PC-9 (cell line): ENCODE measurements around the gene CACNA1G. TPM values are rescaled to one million over a fixed set of nuclear protein-coding genes. Genes with fewer than 3 reads are reported as not detected.

Source experiments
- BruUV-seq: library from RNA; stranded (reverse); fragments of 400-500 nt; replicated peaks from 2 replicates; lab custom pipeline; 2021; lab: Mats Ljungman, UMichigan
- CTCF ChIA-PET: fragments of 300-600 bp; sonication (Branson Sonifier 250); formaldehyde crosslinking; loops from one replicate; lab custom pipeline; 2022; ENCODE audit warnings: antibody characterized with exemption; lab: Charles Lee
- POLR2A ChIA-PET: fragments of 300-600 bp; sonication (Branson Sonifier 250); formaldehyde crosslinking; loops from one replicate; lab custom pipeline; 2022; ENCODE audit warnings: antibody characterized with exemption; ENCODE audit not compliant: unreplicated experiment; lab: Charles Lee
- DNase-seq, 2 experiments: peaks; one replicate each; pipeline versions ENCODE4 v3.0.0 to v3.0.0-alpha.2; 2015 to 2022; ENCODE audit warnings: mixed read lengths in 1 of 2
- H2AFZ ChIP-seq: fragments of 200-600 bp; sonication (generic); 2 replicates; pipeline ENCODE4 v1.8.1; 2017; ENCODE audit warnings: antibody characterized with exemption
- H3F3A ChIP-seq: fragments of 200-600 bp; sonication (generic); 2 replicates; pipeline ENCODE4 v1.8.1; 2017; ENCODE audit warnings: antibody characterized with exemption, mild to moderate bottlenecking, low read depth; ENCODE audit not compliant: insufficient read depth
- H3K27ac ChIP-seq: fragments of 200-600 bp; sonication (generic); 2 replicates; pipeline ENCODE4 v1.6.1; 2016; ENCODE audit warnings: mixed run types
- H3K27me3 ChIP-seq: fragments of 200-600 bp; sonication (generic); 2 replicates; pipeline ENCODE4 v1.6.1; 2016; ENCODE audit warnings: low read depth, mixed run types; ENCODE audit not compliant: insufficient read depth
- H3K36me3 ChIP-seq: fragments of 200-600 bp; sonication (generic); 2 replicates; pipeline ENCODE4 v1.6.1; 2016; ENCODE audit warnings: low read depth, mixed run types
- H3K4me1 ChIP-seq: fragments of 200-600 bp; sonication (generic); replicated peaks from 2 replicates; pipeline ENCODE4 v1.6.1; 2016; ENCODE audit warnings: mixed run types; ENCODE audit not compliant: insufficient read depth
- H3K4me2 ChIP-seq: fragments of 200-600 bp; sonication (generic); 2 replicates; pipeline ENCODE4 v1.6.1; 2017; ENCODE audit warnings: mixed run types
- H3K4me3 ChIP-seq: fragments of 200-600 bp; sonication (generic); 2 replicates; pipeline ENCODE4 v1.6.1; 2016; ENCODE audit warnings: mixed run types
- H3K79me2 ChIP-seq: fragments of 200-600 bp; sonication (generic); 2 replicates; pipeline ENCODE4 v1.6.1; 2017; ENCODE audit warnings: low read depth, mixed run types
- H3K9me2 ChIP-seq: fragments of 200-600 bp; sonication (generic); 2 replicates; pipeline ENCODE4 v1.8.1; 2017; ENCODE audit warnings: mild to moderate bottlenecking; ENCODE audit not compliant: insufficient read depth
- H3K9me3 ChIP-seq: fragments of 200-600 bp; sonication (generic); 2 replicates; pipeline ENCODE4 v1.8.1; 2016; ENCODE audit warnings: low read depth; ENCODE audit not compliant: insufficient read depth
- H4K20me1 ChIP-seq: fragments of 200-600 bp; sonication (generic); 2 replicates; pipeline ENCODE4 v1.8.1; 2017; ENCODE audit not compliant: insufficient read depth
- EZH2 ChIP-seq: fragments of 200-600 bp; sonication (generic); IDR thresholded peaks from 2 replicates; pipeline ENCODE4 v1.8.0; 2017; ENCODE audit warnings: antibody characterized with exemption, low read depth
- intact Hi-C: fragments of 100-400 bp; cut with micrococcal nuclease; formaldehyde crosslinking; loops from one replicate; pipeline ENCODE4 v1.10.0; 2022; ENCODE audit not compliant: unreplicated experiment
- total RNA-seq: library from RNA; stranded (reverse); gene quantifications from 2 replicates; pipeline ENCODE4 v1.2.3, GENCODE V29; 2021
- TF ChIP-seq, protein P1 (sequence below): fragments of 200-600 bp; sonication (generic); conservative IDR thresholded peaks from 2 replicates; pipeline ENCODE4 v1.6.1; 2017; ENCODE audit warnings: mixed run types, antibody characterized with exemption, mild to moderate bottlenecking, moderate library complexity

CACNA1G gene
- total RNA-seq, 1 experiment from 2014 or later, result 0.46 TPM

DNA sequence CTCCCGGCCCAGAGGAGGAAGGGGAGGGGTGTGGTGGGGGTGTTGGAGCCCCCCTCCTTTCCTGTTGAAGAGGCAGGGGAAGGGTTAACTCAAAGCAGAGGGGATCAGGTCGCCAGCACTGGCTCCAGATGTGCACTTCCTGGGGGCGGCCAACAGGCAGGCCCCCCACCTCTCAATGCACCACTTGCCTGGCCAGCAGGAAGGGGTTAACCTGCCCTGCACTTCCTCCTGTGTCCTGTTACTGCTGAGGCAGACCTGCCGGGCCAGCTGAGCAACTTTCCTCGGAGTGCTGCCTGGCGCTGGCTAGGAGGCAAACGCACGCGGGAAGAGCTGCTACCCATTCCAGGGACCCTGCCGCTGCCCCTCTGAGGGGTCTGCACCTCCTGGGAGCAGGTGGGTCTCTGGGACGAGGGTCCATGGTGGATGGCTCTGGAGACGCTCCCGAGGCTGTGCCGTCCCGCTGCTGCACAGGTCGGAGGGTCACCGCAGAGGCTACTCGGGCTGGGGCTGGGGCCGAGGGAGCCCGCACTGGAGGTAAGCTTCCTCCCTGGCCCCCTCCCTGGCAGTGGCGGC lies 28.0 kb upstream of the CACNA1G start, which contains the start of gene EPN3:
EPN3 (plus strand) TSS at position 284 of the 573 bp plus-strand sequence. CDS start 3,822 bp downstream, outside the sequence.
- Histone ChIP-seq H3K4me3 (peak within 1 kb of the TSS; percentile 89), H3K9me2 (no peaks in the 10 kb centered on the region), H3K27me3 (no peaks in the 10 kb centered on the region), H3K27ac (peak within 1 kb of the TSS; percentile 51), H2AFZ (peak within 1 kb of the TSS; percentile 76), H3F3A (peaks cover 21% of the 10 kb centered on the region), H3K4me2 (peak within 1 kb of the TSS; percentile 80), H4K20me1 (no peaks in the 10 kb centered on the region; the same call in 1 of the 2 replicates), H3K79me2 (peaks cover 35% of the 10 kb centered on the region), H3K9me3 (no peaks in the 10 kb centered on the region), H3K4me1 (peaks cover 42% of the 10 kb centered on the region), H3K36me3 (peaks cover 4% of the 10 kb centered on the region; the same call in 1 of the 2 replicates)
- BruUV-seq, result no TSS peak
- peak; percentile 80 for DNase-seq
- CTCF ChIA-PET, result no interaction called here
- TF ChIP-seq, protein P1, sequence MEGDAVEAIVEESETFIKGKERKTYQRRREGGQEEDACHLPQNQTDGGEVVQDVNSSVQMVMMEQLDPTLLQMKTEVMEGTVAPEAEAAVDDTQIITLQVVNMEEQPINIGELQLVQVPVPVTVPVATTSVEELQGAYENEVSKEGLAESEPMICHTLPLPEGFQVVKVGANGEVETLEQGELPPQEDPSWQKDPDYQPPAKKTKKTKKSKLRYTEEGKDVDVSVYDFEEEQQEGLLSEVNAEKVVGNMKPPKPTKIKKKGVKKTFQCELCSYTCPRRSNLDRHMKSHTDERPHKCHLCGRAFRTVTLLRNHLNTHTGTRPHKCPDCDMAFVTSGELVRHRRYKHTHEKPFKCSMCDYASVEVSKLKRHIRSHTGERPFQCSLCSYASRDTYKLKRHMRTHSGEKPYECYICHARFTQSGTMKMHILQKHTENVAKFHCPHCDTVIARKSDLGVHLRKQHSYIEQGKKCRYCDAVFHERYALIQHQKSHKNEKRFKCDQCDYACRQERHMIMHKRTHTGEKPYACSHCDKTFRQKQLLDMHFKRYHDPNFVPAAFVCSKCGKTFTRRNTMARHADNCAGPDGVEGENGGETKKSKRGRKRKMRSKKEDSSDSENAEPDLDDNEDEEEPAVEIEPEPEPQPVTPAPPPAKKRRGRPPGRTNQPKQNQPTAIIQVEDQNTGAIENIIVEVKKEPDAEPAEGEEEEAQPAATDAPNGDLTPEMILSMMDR, result no peak
- no peak for TF ChIP-seq EZH2
- POLR2A ChIA-PET, result interaction anchor here (0.6 kb wide), 1 partner anchor 184 kb away, joined by 7 read pairs; no protein-coding TSS in a partner anchor
- intact Hi-C loops, result loop anchor here (2.0 kb wide), 1 partner anchor 22 kb away; no protein-coding TSS in a partner anchor

DNA sequence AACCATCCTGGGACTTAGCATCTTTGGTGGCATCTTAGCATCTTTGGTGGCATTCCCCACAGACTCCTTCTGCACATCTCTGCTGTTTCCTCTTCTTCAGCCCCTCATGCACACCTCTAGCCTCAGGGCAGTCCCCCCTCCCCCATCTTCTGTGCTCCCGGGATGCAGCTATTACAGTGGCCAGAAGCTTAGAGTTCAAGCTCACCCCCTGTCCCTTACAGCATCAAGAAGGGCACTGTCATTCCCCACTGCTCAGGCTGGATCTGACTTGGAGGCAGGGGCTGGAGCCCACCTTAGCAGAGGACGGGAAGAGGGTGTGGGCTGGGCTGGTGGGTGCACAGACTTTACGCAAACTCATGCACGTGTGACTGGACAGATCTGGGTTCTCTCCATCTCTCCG lies 27.3 kb upstream of the CACNA1G start:
- peaks cover 42% of the 10 kb centered on the region for H3K4me1 ChIP-seq
- TF ChIP-seq EZH2, result no peak
- TF ChIP-seq, protein P1, result no peak
- H3K79me2 ChIP-seq, result peaks cover 35% of the 10 kb centered on the region
- H4K20me1 ChIP-seq, result no peaks in the 10 kb centered on the region; the same call in 1 of the 2 replicates
- ChIA-PET POLR2A (interaction anchor here (0.5 to 0.6 kb wide), 3 partner anchors 10 to 183 kb away, joined by 3 to 7 read pairs (median 5); no protein-coding TSS in a partner anchor), CTCF (interaction anchor here (0.6 to 1.0 kb wide), 3 partner anchors 36 to 229 kb away, joined by 4 to 11 read pairs (median 9); no protein-coding TSS in a partner anchor)
- H3K9me2 ChIP-seq, result no peaks in the 10 kb centered on the region
- H3K4me2 ChIP-seq, result peak overlapping the region; percentile 80
- DNase-seq, result no peak
- BruUV-seq, result no TSS peak
- H2AFZ ChIP-seq, result peak overlapping the region; percentile 76; the same call in 1 of the 2 replicates
- H3K27me3 ChIP-seq, result no peaks in the 10 kb centered on the region
- peak overlapping the region; percentile 89 for H3K4me3 ChIP-seq
- intact Hi-C loops, result loop anchor here (2.0 kb wide), 1 partner anchor 22 kb away; no protein-coding TSS in a partner anchor
- no peaks in the 10 kb centered on the region for H3K9me3 ChIP-seq
- peaks cover 21% of the 10 kb centered on the region for H3F3A ChIP-seq
- H3K36me3 ChIP-seq, result peaks cover 4% of the 10 kb centered on the region; the same call in 1 of the 2 replicates
- H3K27ac ChIP-seq, result no peak overlapping the region

DNA sequence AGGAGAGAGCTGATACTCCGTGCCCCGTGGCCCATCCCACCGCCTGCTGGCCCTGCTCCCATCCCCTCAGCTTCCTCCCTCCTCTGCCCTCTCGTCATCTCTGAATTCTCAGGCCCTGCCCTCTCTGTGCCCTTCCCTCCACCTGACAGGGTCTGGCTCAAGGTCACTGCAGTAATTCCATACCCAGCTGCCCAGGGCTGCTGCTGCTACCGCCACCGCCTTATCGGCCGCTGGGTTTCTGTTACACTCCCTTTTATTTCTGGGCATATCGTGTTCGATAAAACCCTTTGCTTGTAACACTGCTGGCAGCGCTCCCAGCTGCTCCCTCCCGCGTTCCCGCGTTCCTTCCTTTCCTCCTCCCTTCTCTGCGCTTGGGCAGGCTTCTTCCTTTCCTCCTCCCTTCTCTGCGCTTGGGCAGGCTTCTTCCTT lies 26.8 kb upstream of the CACNA1G start:
- peaks cover 21% of the 10 kb centered on the region for H3F3A ChIP-seq
- peak; percentile 51 to 52 for DNase-seq
- H3K27me3 ChIP-seq, result no peaks in the 10 kb centered on the region
- peaks cover 4% of the 10 kb centered on the region; the same call in 1 of the 2 replicates for H3K36me3 ChIP-seq
- H2AFZ ChIP-seq, result 0 out of 2 replicates have a peak overlapping the region, but pooled peaks have one; percentile 0
- ChIA-PET POLR2A (interaction anchor here (0.5 to 0.6 kb wide), 2 partner anchors 10 to 17 kb away, joined by 3 to 5 read pairs; no protein-coding TSS in a partner anchor), CTCF (interaction anchor here (0.6 to 1.0 kb wide), 2 partner anchors 36 to 166 kb away, joined by 4 to 9 read pairs; no protein-coding TSS in a partner anchor)
- peak overlapping the region; percentile 80 for H3K4me2 ChIP-seq
- H4K20me1 ChIP-seq, result no peaks in the 10 kb centered on the region; the same call in 1 of the 2 replicates
- no peaks in the 10 kb centered on the region for H3K9me3 ChIP-seq
- peak overlapping the region; percentile 51 for H3K27ac ChIP-seq
- H3K4me1 ChIP-seq, result peaks cover 42% of the 10 kb centered on the region
- H3K79me2 ChIP-seq, result peaks cover 35% of the 10 kb centered on the region
- H3K4me3 ChIP-seq, result peak overlapping the region; percentile 89
- TF ChIP-seq EZH2, result no peak
- TF ChIP-seq, protein P1, result no peak
- no TSS peak for BruUV-seq
- intact Hi-C loops, result loop anchor here (1.0 to 2.0 kb wide), 3 partner anchors 23 to 51 kb away; no protein-coding TSS in a partner anchor
- H3K9me2 ChIP-seq, result no peaks in the 10 kb centered on the region
